K562 (cell line): ENCODE measurements around the gene MTG2. TPM values are rescaled to one million over a fixed set of nuclear protein-coding genes. Genes with fewer than 3 reads are reported as not detected.

ENCODE experiments used
- ATAC-seq: fragments of 200-7000 bp; cut with Tn5 transposase; 3 replicates; pipeline ENCODE4 v1.9.1; 2020; ENCODE audit warnings: moderate library complexity
- BruUV-seq: library from RNA; stranded (reverse); fragments of 400-500 nt; replicated peaks from 2 replicates; lab custom pipeline; 2021; lab: Mats Ljungman, UMichigan
- CTCF ChIA-PET: fragments of 300-600 bp; formaldehyde crosslinking; extraction: SDS; loops from one replicate; lab custom pipeline; 2021; ENCODE audit warnings: low intra/inter-chr PET ratio; lab: Yijun Ruan, JAX
- POLR2A ChIA-PET: fragments of 300-600, 350-650 bp; sonication (Branson Sonifier 250); formaldehyde crosslinking; extraction: SDS; loops from one replicate; lab custom pipeline; 2021; ENCODE audit warnings: antibody characterized with exemption, inconsistent platforms; lab: Yijun Ruan, JAX
- DNase-seq, 4 experiments: peaks; one replicate each; pipeline versions ENCODE4 v3.0.0 to v3.0.0-alpha.2; 2011 to 2018; ENCODE audit warnings: low spot score in 3 of 4, mixed read lengths in 3 of 4; ENCODE audit errors: extremely low read depth in 1 of 4
- FAIRE-seq: peaks from 2 replicates; lab custom pipeline; 2011; peaks lifted over from hg19 to GRCh38; lab: Jason Lieb, UNC
- H2AFZ ChIP-seq: 2 replicates; pipeline ENCODE4 v1.6.0; 2011; ENCODE audit warnings: low read depth, low read length, control low read depth, inconsistent platforms
- H3K27ac ChIP-seq: fragments of 200-600 bp; 3 replicates; pipeline ENCODE4 v1.8.0; 2011; ENCODE audit warnings: low read depth, mild to moderate bottlenecking, control low read depth, inconsistent platforms, low read length, moderate library complexity, mixed read lengths; ENCODE audit errors: extremely low read depth
- H3K27me3 ChIP-seq, 2 experiments: fragments of 300-600 bp in 1 of 2; 2 replicates in 1 of 2; 3 replicates in 1 of 2; pipeline versions ENCODE4 v1.6.0 to v1.8.0; 2011; ENCODE audit warnings: inconsistent platforms in 2 of 2, low read length in 2 of 2, mild to moderate bottlenecking in 1 of 2, mixed read lengths in 1 of 2, moderate library complexity in 1 of 2; ENCODE audit not compliant: control insufficient read depth in 2 of 2, insufficient read depth in 2 of 2
- H3K36me3 ChIP-seq: fragments of 300-600 bp; 3 replicates; pipeline ENCODE4 v1.8.0; 2011; ENCODE audit warnings: mild to moderate bottlenecking, low read length, inconsistent platforms; ENCODE audit not compliant: control insufficient read depth, insufficient read depth
- H3K4me1 ChIP-seq, 2 experiments: fragments of 200-600 bp in 1 of 2; replicated peaks in 1 of 2; 2 replicates in 1 of 2; 3 replicates in 1 of 2; pipeline versions ENCODE4 v1.5.1 to v1.8.0; 2011; ENCODE audit warnings: inconsistent platforms in 2 of 2, low read length in 2 of 2, mild to moderate bottlenecking in 1 of 2, mixed read lengths in 1 of 2, moderate library complexity in 1 of 2; ENCODE audit not compliant: control insufficient read depth in 2 of 2, insufficient read depth in 2 of 2
- H3K4me2 ChIP-seq: 2 replicates; pipeline ENCODE4 v1.6.1; 2011; ENCODE audit warnings: low read length, control low read depth, inconsistent platforms, mixed read lengths; ENCODE audit not compliant: insufficient read depth
- H3K4me3 ChIP-seq: fragments of 200-600 bp; sonication (generic), shearing (Covaris generic); 2 replicates; pipeline ENCODE4 v1.5.1; 2016; ENCODE audit warnings: control low read depth, inconsistent platforms
- H3K79me2 ChIP-seq: fragments of 200-600 bp; 3 replicates; pipeline ENCODE4 v1.8.0; 2011; ENCODE audit warnings: low read length, inconsistent platforms; ENCODE audit not compliant: control insufficient read depth, insufficient read depth
- H3K9ac ChIP-seq, 2 experiments: 2 replicates each; pipeline versions ENCODE4 v1.6.0 to v1.6.1; 2011; ENCODE audit warnings: low read depth in 2 of 2, low read length in 2 of 2, control low read depth in 1 of 2, inconsistent platforms in 1 of 2, mild to moderate bottlenecking in 1 of 2, mixed read lengths in 1 of 2; ENCODE audit not compliant: insufficient read depth in 1 of 2
- H3K9me1 ChIP-seq: one replicate; pipeline ENCODE4 v1.6.0; 2011; ENCODE audit warnings: inconsistent platforms, mild to moderate bottlenecking, low read length, moderate library complexity; ENCODE audit not compliant: control insufficient read depth, insufficient read depth
- H3K9me3 ChIP-seq: replicated peaks from 2 replicates; pipeline ENCODE4 v1.5.1; 2011; ENCODE audit warnings: low read depth, low read length, inconsistent platforms; ENCODE audit not compliant: control insufficient read depth, insufficient read depth
- H4K20me1 ChIP-seq: replicated peaks from 2 replicates; pipeline ENCODE4 v1.6.1; 2011; ENCODE audit warnings: low read length, inconsistent platforms, mixed read lengths; ENCODE audit not compliant: control insufficient read depth, insufficient read depth
- CHD1 ChIP-seq: fragments of 200-600 bp; sonication (generic); IDR thresholded peaks from one replicate; pipeline ENCODE4 v1.6.1; 2012; ENCODE audit warnings: mild to moderate bottlenecking, moderate library complexity, low read length, inconsistent platforms
- ETV1 ChIP-seq: fragments of 450-650 bp; conservative IDR thresholded peaks from 2 replicates; pipeline ENCODE4 v1.6.1; 2016; ENCODE audit warnings: missing genetic modification characterization, control low read depth, low read depth, missing compliant biosample characterization
- FOXA1 ChIP-seq: fragments of 450-650 bp; IDR thresholded peaks from 2 replicates; pipeline ENCODE4 v1.6.1; 2016; ENCODE audit warnings: mild to moderate bottlenecking, borderline replicate concordance
- JUND ChIP-seq, 2 experiments: IDR thresholded peaks; 2 replicates in 1 of 2; 3 replicates in 1 of 2; pipeline ENCODE4 v1.6.1; 2011; ENCODE audit warnings: borderline replicate concordance in 2 of 2, low read depth in 2 of 2, low read length in 2 of 2, improper control_type of control experiment in 1 of 2, missing biosample characterization in 1 of 2, missing genetic modification characterization in 1 of 2, missing genetic modification reagents in 1 of 2
- KLF13 ChIP-seq: fragments of 450-650 bp; IDR thresholded peaks from 2 replicates; pipeline ENCODE4 v1.6.1; 2016; ENCODE audit warnings: missing genetic modification characterization, low read depth, mild to moderate bottlenecking, missing compliant biosample characterization, moderate library complexity, borderline replicate concordance
- MYNN ChIP-seq, 2 experiments: sonication (generic); formaldehyde crosslinking in 1 of 2; IDR thresholded peaks; 2 replicates each; pipeline versions ENCODE4 v1.5.0 to v1.6.1; 2016 to 2020; ENCODE audit warnings: antibody characterized with exemption in 1 of 2, missing genetic modification reagents in 1 of 2
- NRF1 ChIP-seq, 2 experiments: fragments of 450-650 bp; IDR thresholded peaks in 1 of 2; conservative IDR thresholded peaks in 1 of 2; 2 replicates each; pipeline ENCODE4 v1.6.1; 2014; ENCODE audit warnings: mild to moderate bottlenecking in 2 of 2
- POLR2AphosphoS2 ChIP-seq: IDR thresholded peaks from 2 replicates; pipeline ENCODE4 v1.6.1; 2012; ENCODE audit warnings: low read length, improper control_type of control experiment
- SOX6 ChIP-seq: fragments of 450-650 bp; IDR thresholded peaks from 2 replicates; pipeline ENCODE4 v1.6.1; 2014; ENCODE audit warnings: mild to moderate bottlenecking
- SRF ChIP-seq, 2 experiments: fragments of 250-450, 450-650 bp in 1 of 2; sonication (Bioruptor Pico) in 1 of 2; sonication (generic) in 1 of 2; formaldehyde crosslinking; IDR thresholded peaks; 2 replicates each; pipeline versions ENCODE4 v1.5.0 to v1.5.1; 2020 to 2022; ENCODE audit warnings: mild to moderate bottlenecking in 1 of 2, missing genetic modification reagents in 1 of 2
- ZHX1 ChIP-seq: fragments of 150-350 bp; conservative IDR thresholded peaks from 2 replicates; pipeline ENCODE4 v1.6.1; 2014; ENCODE audit warnings: low read length
- ZNF124 ChIP-seq: sonication (generic); formaldehyde crosslinking; IDR thresholded peaks from 2 replicates; pipeline ENCODE4 v1.8.1; 2022; ENCODE audit warnings: missing genetic modification reagents
- ZNF253 ChIP-seq: fragments of 250-450 bp; sonication (Bioruptor Pico); conservative IDR thresholded peaks from 2 replicates; pipeline ENCODE4 v1.6.1; 2021; ENCODE audit warnings: mild to moderate bottlenecking
- ZNF551 ChIP-seq: fragments of 250-450 bp; sonication (Bioruptor Pico); IDR thresholded peaks from 2 replicates; pipeline ENCODE4 v1.5.0; 2021; ENCODE audit warnings: mild to moderate bottlenecking, moderate library complexity
- ZNF589 ChIP-seq: fragments of 200-800 bp; sonication (Bioruptor generic); IDR thresholded peaks from 2 replicates; pipeline ENCODE4 v1.6.1; 2016; ENCODE audit warnings: low read depth, missing genetic modification characterization, missing compliant biosample characterization
- ZNF695 ChIP-seq: fragments of 450-650 bp; formaldehyde crosslinking; IDR thresholded peaks from 2 replicates; pipeline ENCODE4 v1.4.0; 2020; ENCODE audit warnings: mild to moderate bottlenecking, moderate library complexity
- ZNF780A ChIP-seq: fragments of 250-450 bp; sonication (Bioruptor Pico); IDR thresholded peaks from 2 replicates; pipeline ENCODE4 v1.5.0; 2021; ENCODE audit warnings: mild to moderate bottlenecking
- WGBS: fragments of 100-300 bp; shearing (Covaris generic); methylation state at CpG from one replicate; pipeline ENCODE4 v1.1.6; 2016; ENCODE audit warnings: low coverage, mixed read lengths; ENCODE audit not compliant: insufficient coverage; ENCODE audit errors: missing lambda C conversion rate; 5-methylcytosine and 5-hydroxymethylcytosine counted together
- in situ Hi-C: fragments of 300-500 bp; cut with MboI; formaldehyde crosslinking; loops from 4 replicates; pipeline ENCODE4 v1.15.0; 2018; ENCODE audit warnings: inconsistent platforms, mixed read lengths
- intact Hi-C: fragments of 100-400 bp; cut with micrococcal nuclease; formaldehyde crosslinking; loops from 2 replicates; pipeline ENCODE4 v1.14.2; 2022
- polyA plus RNA-seq, 8 experiments: library from polyadenylated mRNA; depleted of rRNA in 4 of 8; stranded (reverse) in 5 of 8; unstranded in 3 of 8; fragments of >200 nt; fragmentation: Nextera tagmentation in 2 of 8; fragmentation: Illumina TruSeq in 1 of 8; extraction: Ambion mirVana in 2 of 8; extraction: Trizol in 1 of 8; gene quantifications; 2 replicates each; pipeline versions ENCODE4 v1.2.1 to v1.2.3, GENCODE V29; 2011 to 2014; ENCODE audit warnings: inconsistent platforms in 1 of 8, missing spikeins in 1 of 8
- total RNA-seq, 7 experiments: library from RNA; depleted of rRNA in 6 of 7; stranded (reverse); fragments of >200 nt in 6 of 7; fragmentation: Illumina TruSeq in 2 of 7; extraction: Trizol in 2 of 7; gene quantifications; 2 replicates each; pipeline versions ENCODE4 v1.2.1 to v1.2.3, GENCODE V29; 2011 to 2021; ENCODE audit warnings: low replicate concordance in 1 of 7

MTG2 gene
- total and polyA plus RNA-seq, 9 of the 15 experiments (the other 6 are each of a cell fraction or from before 2014, with no cell fraction given), result 8.7 to 67.5 (median 44.5) TPM

- H3K9ac ChIP-seq, result no peak overlapping the region
- H3K9me1 ChIP-seq, result no peaks in the 10 kb centered on the region
- no peak overlapping the region for H3K4me2 ChIP-seq
- in situ Hi-C loops (no loop called here), intact Hi-C loops (no loop called here)
- peaks cover 8% of the 10 kb centered on the region for H3K79me2 ChIP-seq
- CTCF ChIA-PET, result no interaction called here
- no peak for FAIRE-seq
- 93% methylated on average over 17 of the region's 25 CpGs for WGBS
- no peak for DNase-seq
- H3K27me3 ChIP-seq, result no peaks in the 10 kb centered on the region
- H3K36me3 ChIP-seq, result peaks cover 86% of the 10 kb centered on the region; the same call in 2 of the 3 replicates
- peaks cover 0 to 24% of the 10 kb centered on the region in 2 experiments; a peak in 2 of 5 replicates for H3K4me1 ChIP-seq
- no TSS peak for BruUV-seq
- no peak for ATAC-seq
- no peak overlapping the region for H2AFZ ChIP-seq
- no peak for TF ChIP-seq KLF13 (tag)
- TF ChIP-seq FOXA1, result no peak
- TF ChIP-seq ZNF695 (CRISPR knock-in tag), result no peak
- TF ChIP-seq CHD1, result no peak
- TF ChIP-seq ZHX1, result no peak
- no peak for TF ChIP-seq POLR2AphosphoS2
- TF ChIP-seq SOX6, result no peak
- TF ChIP-seq ZNF253 (CRISPR knock-in tag), result no peak
- no peak for TF ChIP-seq MYNN (IDR thresholded peaks at IDR 0.05)
- TF ChIP-seq MYNN (CRISPR knock-in tag; IDR thresholded peaks at IDR 0.05), result no peak
- TF ChIP-seq SRF (CRISPR knock-in tag; IDR thresholded peaks at IDR 0.05), result no peak
- TF ChIP-seq NRF1 (conservative IDR thresholded peaks at IDR 0.05 in 1 of 2, IDR thresholded peaks at IDR 0.05 in 1 of 2), result no peak
- TF ChIP-seq ETV1, result no peak
- TF ChIP-seq ZNF124, result no peak
- TF ChIP-seq JUND (IDR thresholded peaks at IDR 0.05; ENCODE audit: borderline replicate concordance, low read depth, low read length), result no peak
- no peak for TF ChIP-seq JUND (tag; IDR thresholded peaks at IDR 0.05; ENCODE audit: borderline replicate concordance, low read depth, low read length)
- no peak for TF ChIP-seq ZNF589 (CRISPR knock-in tag)
- TF ChIP-seq ZNF780A, result no peak
- TF ChIP-seq ZNF551, result no peak
- no peaks in the 10 kb centered on the region for H3K9me3 ChIP-seq
- H3K4me3 ChIP-seq, result no peak overlapping the region
- H3K27ac ChIP-seq, result no peak overlapping the region
- POLR2A ChIA-PET, result no interaction called here
- 0 out of 2 replicates have a peak, but pooled peaks cover 2% of the 10 kb centered on the region for H4K20me1 ChIP-seq
These were observed 19.4 kb upstream of the MTG2 start for GRCh38 chr20:62163485-62163865.
